NCI-H2196 treated with DMSO at 0.1 percent for 48 hours (cell line): ENCODE results near the gene LAIR2.
"Not testable (repeated sequence)": the region's sequence is repeated elsewhere in the genome, so short reads cannot be mapped to it uniquely, and the experiment has no call there.

Experiments used
- DNase-seq: peaks from one replicate; lab custom pipeline; 2025; ENCODE audit not compliant: unreplicated experiment; lab: John Stamatoyannopoulos, UW

The LAIR2 gene

GRCh38 chr19:54464044-54464629, 38.5 kb upstream of the LAIR2 start:
- peak; percentile 100 for DNase-seq

DNA sequence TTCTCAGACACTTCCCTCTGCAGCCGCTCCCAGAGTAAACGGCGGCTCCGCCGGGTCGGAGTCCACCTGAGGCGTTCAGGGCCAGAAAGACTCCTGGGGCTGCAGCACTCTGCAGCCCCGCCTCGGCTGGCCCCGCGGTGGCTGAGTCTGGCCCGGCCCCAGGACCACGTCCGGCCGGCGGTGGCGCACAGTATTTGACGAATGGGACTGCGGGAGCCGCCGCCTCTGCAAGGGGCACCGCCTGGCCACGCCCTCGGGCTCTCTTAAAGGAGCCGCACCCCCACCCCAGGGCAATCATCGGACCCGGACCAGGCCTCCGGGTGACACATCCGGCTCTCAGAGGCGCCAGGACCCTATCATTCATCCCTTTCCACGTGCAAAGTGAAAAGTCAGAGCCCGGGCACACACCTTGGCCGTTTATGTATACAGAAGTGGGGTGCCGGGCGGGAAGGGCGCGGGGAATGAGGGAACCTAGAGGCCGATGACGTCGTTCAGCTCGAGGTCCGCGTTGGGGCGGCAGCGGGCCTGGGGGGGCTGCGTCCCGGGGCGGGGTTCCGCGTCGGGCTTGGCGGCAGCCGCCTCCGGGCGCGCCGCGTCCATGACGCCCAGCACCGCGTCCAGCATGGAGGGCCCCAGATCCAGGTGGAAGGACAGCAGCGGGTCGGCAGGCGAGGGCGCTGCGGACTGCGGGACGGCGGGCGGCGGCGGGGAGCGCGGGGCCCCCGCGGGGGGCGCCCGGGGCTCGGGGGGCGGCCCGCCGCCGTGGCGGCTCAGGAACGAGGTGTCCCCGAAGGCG, 37.8 kb upstream of the LAIR2 start:
- DNase-seq = peak; percentile 92

DNA sequence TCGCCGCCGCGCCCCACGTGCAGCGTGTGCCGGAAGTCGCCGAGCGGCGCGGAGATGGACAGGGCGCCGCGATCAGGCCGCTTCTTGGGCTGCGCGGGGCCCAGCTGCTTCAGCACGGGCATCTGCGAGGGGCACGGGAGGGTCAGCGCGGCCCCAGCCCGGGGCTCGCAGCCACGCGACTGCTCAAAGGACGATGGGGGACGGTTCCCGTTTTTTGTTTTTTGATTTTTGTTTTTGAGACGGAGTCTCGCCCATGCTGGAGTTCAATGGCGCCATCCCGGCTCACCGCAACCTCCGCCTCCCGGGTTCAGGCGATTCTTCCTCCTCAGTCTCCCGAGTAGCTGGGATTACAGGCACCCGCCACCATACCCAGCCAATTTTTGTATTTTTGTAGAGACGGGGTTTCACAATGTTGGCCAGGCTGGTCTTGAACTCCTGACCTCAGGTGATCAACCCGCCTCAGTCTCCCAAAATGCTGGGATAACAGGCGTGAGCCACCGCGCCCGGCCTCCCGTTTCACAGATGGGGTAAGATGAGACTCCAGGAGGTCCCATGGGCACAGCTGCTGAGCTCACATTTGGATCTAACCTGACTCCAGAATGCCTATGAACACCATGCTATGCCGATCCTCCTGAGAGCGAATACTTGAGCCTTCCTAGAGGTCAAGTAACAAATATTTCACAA, 37.1 kb upstream of the LAIR2 start:
- DNase-seq = no peak

DNA sequence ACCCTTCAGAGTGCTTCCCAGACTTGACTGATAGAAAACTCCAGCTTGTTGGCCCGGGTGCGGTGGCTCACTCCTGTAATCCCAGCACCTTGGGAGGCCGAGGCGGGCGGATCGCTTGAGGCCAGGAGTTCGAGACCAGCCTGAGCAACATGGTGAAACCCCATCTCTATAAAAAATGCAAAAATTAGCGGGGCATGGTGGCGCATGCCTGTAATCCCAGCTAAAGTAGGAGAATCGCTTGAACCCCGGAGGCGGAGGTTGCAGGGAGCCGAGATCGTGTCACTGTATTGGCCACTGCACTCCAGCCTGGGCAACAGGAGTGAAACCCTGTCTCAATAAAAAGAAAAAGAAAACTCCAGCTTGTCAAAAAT, 36.5 kb upstream of the LAIR2 start:
- not testable (repeated sequence) for DNase-seq

DNA sequence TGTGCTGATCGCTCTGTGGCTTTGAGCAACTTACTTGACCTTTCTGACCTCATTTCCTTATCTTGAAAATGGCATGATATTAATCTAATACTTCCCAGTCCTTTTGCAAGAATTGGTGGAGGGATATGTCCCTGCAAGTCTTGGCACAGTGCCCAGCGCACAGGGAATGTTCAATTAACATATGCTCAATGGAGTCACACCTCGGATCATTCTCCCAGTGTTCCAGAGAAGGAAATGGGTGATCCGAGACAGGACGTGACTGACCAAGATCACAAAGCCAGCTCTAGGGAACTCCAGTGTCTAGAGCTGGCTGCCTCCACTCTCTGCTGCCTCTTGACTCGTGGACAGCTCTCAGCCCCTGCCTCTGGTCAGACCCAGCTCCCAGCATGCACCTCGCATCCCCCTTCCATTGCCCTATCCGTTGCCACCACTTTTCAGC, 33.1 kb upstream of the LAIR2 start:
- DNase-seq = no peak

GRCh38 chr19:54470276-54470887, 32.2 kb upstream of the LAIR2 start:
- no peak for DNase-seq

DNA sequence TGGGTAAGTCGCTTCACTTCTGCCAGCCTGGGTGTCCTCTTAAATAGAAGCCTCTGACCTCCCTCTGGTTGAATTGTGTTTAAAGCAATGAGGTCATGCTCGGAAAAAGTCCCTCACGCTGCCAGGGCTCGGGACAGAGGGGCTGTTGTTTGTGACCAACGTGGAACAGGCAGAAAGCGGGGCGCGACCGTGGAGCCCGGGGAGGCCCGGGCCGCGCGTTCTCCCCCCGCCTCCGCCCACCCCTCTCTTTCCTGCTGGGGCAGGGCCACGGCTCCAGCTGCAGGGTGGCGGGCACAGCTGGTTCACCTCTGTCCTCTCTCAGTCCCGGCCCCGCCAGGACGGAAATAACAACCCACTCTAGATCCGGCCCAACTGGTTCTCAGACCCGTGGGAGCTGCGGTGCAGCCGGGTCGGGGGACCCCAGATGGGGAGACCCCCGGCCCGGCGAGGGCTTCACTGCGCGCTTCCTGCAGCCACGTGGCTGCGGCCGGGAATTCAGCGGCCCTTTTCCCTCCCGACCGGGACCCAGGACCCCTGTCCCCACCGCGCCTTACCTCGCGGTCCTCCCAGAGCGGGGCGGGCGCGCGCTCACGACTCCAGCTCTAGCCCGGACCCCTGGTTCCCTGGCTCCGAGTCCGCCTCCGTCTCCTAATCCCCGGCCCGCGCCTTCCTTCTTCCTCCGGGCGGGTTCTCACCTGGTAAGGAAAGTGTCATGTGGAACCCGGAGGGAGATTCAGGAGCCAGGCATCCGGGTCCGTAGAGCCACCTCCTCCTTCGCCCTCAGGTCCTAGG, 31.4 kb upstream of the LAIR2 start:
- no peak for DNase-seq

DNA sequence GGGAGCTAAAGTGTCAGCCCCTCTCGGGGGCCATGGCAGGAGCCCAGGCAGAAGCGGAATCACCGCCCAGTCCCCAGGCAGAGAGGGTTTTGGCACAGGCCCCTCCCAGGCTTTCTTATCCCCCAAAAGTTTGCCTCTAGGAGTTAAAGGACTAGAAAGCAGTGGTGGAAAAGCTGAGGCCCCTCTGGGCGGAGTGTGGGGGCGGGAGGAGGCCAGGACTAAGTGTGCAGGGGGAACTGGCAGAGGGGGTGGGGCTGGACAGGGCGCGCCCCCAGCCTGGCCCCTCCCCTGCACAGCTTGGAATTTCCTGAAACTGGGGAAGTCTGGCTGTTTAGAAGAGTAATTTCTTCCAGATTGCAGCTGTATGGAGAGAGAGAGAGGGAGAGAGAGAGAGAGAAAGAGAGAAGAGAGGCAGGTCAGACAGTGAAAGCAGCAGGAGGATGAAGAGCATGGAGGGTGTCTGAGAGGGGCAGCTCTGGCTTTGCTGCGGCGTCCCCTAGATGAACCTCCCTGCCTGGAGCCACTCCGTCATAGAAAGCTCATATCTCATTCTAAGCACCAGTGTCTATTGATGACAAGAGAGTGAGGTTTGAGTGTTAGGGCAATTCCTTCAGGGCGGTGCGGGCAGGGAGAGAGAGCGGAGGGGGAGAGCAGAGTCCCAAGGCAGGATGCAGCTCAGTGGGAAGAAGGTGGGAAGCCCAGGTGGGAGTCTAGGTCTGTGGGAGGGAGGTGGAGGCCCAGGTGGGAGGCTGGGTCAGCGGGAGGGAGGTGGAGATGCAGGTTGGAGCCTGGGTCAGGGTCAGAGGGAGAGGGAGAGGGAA, 29.4 kb upstream of the LAIR2 start, which contains the start of gene CDC42EP5:
Gene CDC42EP5, minus strand, starts transcription at position 226 of the 821 bp plus-strand sequence. CDS start 7,749 bp downstream, outside the sequence.
- no peak for DNase-seq

GRCh38 chr19:54473892-54474372, 28.7 kb upstream of the LAIR2 start:
- no peak for DNase-seq

- DNase-seq = no peak
Measured at GRCh38 chr19:54475706-54476105, 26.9 kb upstream of the LAIR2 start.

- no peak for DNase-seq
Measured at GRCh38 chr19:54477650-54478049, 25.0 kb upstream of the LAIR2 start.

DNA sequence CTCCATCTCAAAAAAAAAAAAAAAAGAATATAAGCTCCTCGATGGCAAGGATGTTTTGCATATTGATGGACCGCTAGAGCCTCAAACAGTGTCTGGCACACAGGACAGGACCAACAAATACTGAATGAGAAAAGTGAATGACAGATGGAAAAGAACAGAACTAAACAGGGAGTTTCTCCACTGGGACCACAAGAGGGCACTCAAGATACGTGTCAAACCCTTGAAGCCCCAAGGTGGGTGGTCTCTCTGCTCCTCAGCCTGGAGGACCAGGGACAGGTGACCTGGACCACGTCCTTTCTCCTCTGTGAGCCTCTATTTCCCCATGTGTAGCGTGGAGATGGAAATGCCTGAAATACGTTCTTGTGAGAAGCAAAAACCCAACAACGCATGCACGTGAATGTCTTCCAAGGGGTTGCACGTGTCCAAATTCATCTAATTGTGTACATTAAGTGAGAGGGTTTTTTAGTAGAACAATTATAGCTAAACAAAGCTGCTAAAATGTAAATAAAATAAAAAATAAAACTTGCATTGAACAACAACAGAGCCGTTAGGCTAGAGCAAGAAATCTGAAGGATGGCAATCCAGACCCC, 23.9 kb upstream of the LAIR2 start:
- DNase-seq = peak; percentile 34

DNA sequence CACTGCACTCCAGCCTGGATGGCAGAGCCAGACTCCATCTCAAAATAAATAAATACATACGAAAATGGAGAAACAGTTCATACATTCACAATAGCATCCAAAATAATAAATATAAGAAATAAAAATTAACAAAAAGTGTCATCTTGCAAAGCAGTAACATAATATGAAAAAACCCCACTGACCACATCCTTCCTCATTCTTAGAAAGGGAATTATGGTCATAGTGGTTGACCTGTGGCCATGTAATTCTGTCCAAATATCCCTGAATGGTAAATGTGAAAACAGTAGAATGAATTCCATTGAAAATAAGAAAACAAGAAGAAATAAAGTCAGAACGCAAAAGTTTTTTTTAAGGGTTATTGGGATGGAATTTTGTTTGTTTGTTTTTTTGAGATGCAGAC, 22.6 kb upstream of the LAIR2 start:
- DNase-seq = no peak

- DNase-seq = peak; percentile 23
Measured at GRCh38 chr19:54481326-54481930, 21.2 kb upstream of the LAIR2 start.

- no peak for DNase-seq
Measured at GRCh38 chr19:54482889-54483288, 19.7 kb upstream of the LAIR2 start.

- no peak for DNase-seq
Measured at GRCh38 chr19:54484451-54484850, 18.2 kb upstream of the LAIR2 start.

GRCh38 chr19:54485851-54486250, 16.8 kb upstream of the LAIR2 start:
- DNase-seq = no peak

GRCh38 chr19:54489341-54489740, 13.3 kb upstream of the LAIR2 start:
- no peak for DNase-seq

DNA sequence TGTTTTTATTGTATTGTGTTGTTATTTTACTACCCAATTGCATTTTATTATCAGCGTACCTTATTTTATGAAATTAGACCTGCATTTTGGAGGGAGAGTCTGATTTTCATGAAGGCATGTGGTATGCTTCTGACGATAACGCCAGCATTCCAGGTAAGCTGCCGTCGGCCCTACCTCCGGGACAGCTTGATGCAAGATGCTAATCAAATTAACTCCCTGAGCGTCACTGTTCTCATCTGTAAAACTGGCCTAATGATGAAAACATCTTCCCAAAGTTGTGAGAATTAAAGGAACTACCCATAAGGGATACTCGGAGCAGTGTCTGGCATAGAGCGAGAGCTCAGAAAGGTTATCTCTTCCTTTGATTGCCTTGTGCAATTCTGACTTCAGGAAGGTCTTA, 12.9 kb upstream of the LAIR2 start:
- DNase-seq = no peak
